SK-N-MC (cell line): ENCODE data around the gene PSG1.
"Not testable (repeated sequence)": the region's sequence is repeated elsewhere in the genome, so short reads cannot be mapped to it uniquely, and the experiment has no call there.

Source experiments
- EZH2 ChIP-seq: fragments of 200-600 bp; sonication (generic); IDR thresholded peaks from one replicate; pipeline ENCODE4 v1.6.1; 2017; ENCODE audit warnings: antibody characterized with exemption
- FOXP2 ChIP-seq: optimal IDR thresholded peaks from 2 replicates; pipeline ENCODE3; 2011; ENCODE audit warnings: mild to moderate bottlenecking, moderate library complexity; ENCODE audit not compliant: insufficient read depth; ENCODE audit errors: extremely low read length, control extremely low read depth
- POLR2AphosphoS5 ChIP-seq: IDR thresholded peaks from 2 replicates; pipeline ENCODE4 v1.6.1; 2012; ENCODE audit warnings: mild to moderate bottlenecking, low read depth, low read length, borderline replicate concordance

- TF ChIP-seq POLR2AphosphoS5, EZH2, FOXP2: not testable (repeated sequence)
Measured at GRCh38 chr19:42881279-42881678, 1.8 kb upstream of the PSG1 start.
